Embryonic facial prominence (tissue), 1 donor: ENCODE results near the gene IFNA2.
"Not testable (repeated sequence)": the region's sequence is repeated elsewhere in the genome, so short reads cannot be mapped to it uniquely, and the experiment has no call there.

Experiments
- DNase-seq: peaks from one replicate; pipeline ENCODE4 v3.0.0-alpha.2; 2016; ENCODE audit errors: extremely low spot score

IFNA2 gene

DNA sequence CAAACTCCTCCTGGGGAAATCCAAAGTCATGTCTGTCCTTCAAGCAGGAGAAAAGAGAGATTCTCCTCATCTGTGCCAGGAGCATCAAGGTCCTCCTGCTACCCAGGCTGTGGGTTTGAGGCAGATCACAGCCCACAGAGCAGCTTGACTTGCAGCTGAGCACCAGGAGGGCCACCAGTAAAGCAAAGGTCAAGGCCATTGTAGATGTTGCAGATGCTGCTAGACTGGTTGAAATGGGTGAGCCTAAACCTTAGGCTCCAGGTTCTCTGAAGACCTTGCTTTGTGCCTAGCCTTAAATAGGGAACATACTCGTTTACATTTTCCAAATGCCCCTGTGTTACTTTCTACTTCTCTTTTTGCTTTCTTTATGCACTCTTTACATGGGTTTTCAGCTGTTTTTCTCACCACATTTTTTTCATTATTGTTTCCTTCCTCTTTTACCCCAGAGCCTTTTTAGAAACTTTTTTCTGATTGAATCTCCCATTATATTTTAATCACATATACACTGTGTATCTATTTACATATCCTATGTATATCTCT, at the start of gene IFNA2:
IFNA2 (minus strand) TSS at position 268 of the 540 bp plus-strand sequence; CDS start at position 199, 69 bp downstream.
- no peak for DNase-seq

DNA sequence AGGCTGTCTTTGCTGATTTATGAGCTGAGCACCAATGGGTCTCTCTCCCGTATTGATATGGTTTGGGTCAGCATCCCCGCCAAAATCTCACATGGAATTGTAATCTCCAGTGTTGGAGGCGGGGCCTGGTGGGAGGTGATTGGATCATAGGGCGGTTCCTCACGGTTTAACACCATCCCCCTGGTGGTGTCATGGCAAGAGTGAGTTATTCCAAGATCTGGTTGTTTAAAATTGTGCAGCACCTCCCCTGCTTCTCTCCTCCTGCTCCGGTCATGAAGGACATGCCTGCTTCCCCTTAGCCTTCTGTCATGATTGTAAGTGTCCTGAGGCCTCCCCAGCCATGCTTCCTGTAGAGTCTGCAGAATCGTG, 49.8 kb upstream of the IFNA2 start:
- DNase-seq = not testable (repeated sequence)

DNA sequence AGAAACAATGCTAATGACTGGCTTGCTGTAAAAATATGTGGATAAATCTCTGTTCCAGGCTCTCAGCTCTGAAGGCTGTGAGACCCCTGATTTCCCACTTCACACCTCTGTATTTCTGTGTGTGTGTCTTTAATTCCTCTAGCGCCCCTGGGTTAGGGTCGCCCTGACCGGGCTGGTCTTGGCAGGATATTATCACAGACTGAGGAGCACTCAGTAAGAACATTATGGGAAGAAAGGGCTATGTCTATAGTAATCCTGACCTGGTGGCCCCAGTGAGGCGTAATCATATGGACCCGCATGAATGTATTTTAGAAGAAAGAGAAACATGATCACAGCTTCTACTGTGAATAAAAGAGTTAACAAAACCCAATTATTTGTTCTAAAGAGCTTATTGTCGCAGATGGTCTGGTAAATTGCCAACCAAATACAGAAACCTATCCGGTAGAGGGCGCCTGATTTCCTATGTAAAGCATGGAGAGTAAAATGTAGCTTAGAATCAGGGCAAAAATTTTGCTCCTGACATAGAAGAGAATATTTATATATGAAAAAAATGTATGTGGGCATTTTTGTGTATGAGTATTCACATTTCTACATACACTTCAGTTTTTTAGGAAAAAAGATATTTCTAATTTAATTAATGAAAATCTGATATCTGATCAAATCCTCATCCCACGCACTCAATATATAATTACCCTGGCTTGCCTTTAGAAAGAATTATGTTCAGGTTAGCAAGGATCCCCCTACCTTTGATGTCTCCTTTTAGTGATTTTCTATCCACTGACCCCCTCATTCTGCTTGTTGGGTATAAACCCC, 49.2 kb upstream of the IFNA2 start:
- DNase-seq = no peak

DNA sequence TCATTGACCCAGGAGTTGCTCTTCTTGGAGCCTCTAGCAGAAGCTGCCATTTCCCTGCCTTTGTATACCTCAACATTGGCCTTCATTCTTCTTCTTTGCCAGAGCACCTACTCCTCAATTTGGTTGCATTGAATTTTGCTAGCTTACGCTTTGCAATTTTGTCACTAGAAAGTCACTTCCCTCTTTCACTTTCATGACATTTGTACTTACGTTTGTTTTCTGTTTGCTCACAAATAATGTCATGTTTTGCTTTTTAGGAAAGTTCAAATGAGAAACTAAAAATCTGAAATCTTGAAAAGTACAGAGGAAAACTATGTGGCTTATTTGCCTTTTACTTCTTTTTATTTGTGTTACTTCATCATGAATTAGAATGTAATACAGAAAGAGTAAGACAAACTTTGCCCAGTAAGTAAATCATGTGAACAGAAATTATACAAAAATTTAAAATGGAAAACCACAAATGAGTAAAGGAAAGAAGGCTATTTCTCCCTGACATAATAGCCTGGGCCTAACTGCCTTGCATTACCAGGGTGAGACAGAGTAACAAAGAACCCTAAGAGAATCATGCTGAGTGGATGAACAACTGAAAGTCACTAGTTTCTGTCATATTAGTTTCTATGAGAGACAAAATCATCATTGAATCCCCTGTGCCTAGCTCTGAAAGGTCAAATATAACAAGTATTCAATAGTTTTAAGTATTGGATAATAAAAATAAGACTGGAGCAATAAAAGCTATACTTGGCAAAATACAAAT, 47.7 kb upstream of the IFNA2 start:
- DNase-seq = no peak

DNA sequence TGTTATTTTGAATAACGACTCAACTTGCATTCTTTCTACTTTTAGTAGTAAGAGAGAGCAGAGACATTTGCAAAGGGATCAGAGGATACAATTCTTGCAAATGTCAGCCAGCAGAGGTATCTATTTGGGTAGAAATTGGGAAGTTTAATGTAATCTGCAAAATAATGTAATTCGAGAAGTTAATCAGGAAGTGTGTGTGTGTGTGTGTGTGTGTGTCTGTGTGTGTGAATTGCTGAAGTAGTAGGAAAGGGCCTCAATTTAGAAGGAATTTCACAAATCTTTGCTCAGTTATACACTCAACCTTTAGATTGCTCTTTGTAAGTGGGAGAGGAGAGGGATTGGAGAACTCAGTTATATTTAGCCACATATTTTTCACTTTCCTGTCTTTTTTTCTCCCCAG, 44.0 kb upstream of the IFNA2 start:
- DNase-seq = no peak

DNA sequence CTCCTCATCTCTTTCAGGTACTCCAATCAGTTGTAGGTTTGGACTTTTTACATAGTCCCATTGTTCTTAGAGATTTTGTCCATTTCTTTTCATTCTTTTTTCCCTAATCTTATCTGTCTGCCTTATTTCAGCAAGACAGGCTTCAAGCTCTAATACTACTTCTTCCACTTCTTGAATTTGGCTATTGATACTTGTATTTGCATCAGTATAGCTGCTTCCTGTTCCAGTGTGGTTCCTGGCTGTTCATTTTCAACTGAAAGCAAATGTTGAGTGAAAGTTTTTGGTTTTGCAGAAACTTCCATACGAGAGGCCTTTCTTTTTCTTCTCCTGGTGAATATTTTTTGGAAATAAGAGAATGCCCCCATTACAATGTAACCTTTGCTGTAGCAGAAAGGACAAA, 43.0 kb upstream of the IFNA2 start:
- DNase-seq = no peak

DNA sequence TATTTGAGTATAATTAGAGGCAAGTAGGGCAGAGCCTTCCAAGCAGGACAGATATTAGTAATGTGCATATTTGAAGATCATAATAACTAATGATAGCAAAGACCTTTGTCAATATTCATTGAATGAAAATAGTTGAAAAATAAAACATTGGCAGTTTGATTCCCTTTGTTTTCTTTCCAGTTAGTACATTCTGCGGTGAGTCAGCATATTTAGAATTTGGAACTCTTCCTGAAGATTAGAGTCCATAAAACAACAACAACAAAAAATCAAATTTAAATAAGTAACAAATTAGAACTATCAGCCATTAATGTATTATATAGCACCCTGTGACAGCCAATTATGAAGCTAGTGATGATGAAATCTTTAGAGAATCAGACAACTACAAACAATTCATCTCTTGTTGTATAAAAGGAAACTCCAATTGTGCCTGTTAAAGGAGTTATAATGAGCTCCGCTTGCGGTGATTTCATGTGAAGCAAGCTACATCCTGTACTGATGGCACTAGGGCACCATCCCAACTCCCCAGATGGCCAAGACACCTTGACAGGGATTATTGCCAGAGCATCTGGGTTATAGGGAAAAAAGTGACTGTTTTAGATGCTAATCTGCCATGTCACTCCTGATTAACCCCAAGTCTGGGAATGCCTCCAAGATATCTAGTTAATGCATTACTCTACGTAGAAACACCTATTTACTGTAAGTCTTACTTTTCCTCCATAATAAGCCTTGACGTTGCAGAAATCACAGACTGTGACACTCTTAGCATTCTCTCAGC, 30.5 kb upstream of the IFNA2 start:
- DNase-seq = no peak

DNA sequence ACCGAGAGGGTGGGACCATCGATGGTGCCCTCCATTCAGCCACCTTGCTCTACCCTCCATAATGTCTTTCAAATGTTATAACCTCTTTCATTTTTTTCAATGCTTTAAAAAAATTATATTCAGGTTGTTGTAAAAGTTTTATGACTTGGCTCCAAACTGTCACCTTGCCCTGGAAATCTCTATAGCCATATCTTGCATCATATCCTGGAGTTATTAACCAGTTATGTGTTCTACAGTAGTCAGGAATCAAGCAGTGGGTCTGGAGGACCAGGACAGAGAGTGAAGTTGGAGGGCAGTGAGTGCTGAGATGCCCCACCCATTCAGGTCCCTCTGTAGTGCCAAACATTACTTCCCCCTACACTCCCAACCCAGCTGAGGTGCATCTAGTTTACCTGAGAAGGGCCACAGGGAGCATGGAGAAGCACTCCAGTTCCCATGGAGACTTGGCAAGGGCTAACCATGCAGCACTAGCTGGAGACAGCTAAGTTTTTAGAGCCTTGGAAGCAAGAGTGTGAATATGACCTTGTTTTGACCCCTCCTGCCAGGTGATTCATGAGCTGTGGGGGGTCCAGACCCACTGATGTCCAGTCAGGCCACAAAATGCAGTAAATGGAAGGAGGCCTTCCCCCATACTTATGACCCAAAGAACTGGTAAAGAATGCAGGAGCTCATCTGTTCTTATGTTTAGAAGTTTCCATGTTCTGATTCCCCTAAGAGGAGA, 29.2 kb upstream of the IFNA2 start:
- no peak for DNase-seq

DNA sequence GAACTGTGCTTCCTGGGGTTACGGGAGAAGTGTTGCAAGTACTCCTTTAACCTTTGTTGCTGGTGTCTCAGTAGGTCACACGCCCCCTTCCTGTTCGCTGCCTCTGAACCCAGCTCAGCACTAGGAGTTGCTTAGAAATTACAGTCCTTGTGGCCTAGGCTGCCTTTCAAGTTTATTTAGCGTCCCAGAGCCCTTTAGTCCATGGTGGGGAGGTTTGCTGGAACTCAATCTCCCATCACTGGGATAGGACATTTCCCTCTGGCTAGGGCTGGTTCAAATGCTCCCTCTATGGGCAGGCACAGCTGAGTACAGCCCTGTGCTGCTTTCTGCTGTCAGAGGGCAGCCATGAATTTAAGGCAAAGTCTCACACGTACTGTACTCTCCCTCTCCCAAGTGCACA, 28.4 kb upstream of the IFNA2 start:
- DNase-seq = no peak

DNA sequence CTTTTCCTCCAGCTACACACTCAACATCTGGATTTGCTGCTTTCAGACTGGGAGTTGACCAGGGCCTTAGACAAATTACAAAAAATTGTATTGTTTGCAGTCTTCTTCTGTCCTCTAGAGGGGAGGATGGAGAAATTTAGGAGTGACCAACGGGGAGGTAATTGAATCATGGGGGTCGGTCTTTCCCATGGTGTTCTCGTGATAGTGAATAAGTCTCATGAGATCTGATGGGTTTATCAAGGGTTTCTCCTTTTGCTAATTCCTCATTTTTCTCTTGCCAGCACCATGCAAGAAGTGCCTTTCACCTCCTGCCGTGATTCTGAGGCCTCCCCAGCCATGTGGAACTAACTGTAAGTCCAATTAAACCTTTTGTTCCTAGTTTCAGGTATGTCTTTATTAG, 28.0 kb upstream of the IFNA2 start:
- DNase-seq = no peak

DNA sequence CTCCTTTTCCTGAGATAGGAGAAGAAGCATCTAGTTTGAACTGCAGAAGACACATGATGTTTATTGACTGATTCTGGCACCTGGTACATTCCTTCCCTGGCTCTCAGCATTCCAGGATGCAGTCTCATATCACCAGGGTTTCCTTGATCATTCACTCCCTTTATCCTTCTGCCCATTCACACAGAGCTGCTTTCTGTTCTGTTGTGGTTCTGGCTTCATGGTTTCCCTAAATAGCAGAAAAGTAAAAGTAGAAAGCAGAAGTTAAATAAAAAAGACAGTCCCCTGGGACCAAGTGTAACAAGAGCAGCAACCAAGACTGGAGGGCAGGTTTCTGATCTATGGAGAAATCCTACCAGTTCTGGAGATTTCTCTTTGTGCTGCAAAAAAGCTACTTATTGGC, 26.9 kb upstream of the IFNA2 start:
- no peak for DNase-seq

DNA sequence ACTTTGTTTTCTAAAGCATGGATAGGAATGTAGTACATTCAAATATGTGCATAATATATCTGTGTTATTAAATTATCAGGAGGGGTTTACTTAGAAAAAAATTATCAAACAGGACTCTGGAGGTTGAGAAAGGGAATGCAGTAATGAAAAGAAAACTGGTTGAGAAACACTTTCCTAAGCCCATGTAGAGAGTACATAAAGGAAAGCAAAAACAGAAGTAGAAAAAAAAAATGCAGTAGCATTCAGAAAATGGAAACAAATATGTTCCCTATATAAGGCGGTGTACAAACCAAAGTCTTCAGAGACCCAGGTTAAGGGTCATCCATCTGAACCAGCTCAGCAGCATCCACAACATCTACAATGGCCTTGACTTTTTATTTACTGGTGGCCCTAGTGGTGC, 23.6 kb upstream of the IFNA2 start, which contains the start of gene IFNA8:
IFNA8 (plus strand) TSS at position 301 of the 400 bp plus-strand sequence; CDS start at position 361, 60 bp downstream.
- no peak for DNase-seq

DNA sequence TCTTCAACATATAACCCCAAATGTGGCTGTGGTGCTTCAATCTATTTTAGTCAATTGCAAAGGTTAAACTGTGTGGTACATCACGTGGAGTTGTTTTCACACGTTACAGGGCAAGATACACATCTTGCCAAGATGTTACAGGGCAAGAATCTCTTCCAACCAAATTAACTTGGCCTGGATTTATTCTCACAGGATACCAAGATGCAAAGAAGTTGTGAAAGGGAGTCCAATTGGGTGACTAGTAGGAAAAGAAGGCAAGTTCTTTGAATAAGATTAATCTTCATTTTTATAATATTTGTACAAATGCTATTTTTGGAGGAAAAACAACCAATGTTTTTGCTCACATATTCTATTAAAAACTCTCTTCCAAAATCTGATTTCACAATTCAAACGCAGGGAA, 18.9 kb upstream of the IFNA2 start:
- DNase-seq = no peak

DNA sequence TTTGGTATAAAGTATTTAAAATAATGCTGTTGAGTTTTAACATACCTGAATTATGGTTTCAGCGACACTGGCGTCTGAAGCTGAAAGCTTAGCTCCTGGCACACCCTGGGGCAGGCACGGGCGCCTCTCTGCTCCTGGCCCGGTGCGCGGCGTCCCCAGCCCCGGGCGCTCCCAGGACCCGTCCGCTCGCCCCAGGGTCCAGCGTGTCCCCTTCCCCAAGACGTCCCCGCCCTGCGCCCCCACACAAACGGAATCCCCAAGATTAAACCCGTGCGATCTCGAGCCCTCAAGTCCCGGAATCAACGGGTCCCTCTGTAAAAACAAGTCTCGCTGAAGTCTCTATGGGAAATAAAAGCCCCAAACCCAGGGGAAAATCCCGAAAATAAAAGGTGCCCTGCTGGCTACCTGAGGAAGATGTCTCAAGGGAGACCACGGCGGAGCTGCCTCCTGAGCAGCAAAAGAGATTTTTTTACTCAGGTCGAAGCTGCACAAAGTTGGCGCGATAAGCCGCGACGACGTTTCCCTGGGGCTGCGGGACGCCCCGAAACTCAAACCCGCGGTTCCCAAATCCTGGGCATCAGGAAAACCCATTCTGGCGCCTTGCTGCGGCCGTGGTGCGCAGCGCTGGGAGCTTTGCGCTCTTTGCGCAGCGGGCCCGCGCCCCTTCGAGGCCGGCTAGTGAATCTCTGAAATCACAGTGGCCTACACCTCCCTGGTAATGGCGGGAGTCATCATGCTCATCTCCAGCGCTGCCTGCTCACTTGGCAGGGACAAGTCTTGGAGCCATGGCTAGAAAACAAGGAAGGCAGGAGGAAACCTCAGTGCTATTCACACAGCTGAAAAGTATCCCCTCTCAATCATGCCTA, 17.4 kb upstream of the IFNA2 start:
- no peak for DNase-seq

DNA sequence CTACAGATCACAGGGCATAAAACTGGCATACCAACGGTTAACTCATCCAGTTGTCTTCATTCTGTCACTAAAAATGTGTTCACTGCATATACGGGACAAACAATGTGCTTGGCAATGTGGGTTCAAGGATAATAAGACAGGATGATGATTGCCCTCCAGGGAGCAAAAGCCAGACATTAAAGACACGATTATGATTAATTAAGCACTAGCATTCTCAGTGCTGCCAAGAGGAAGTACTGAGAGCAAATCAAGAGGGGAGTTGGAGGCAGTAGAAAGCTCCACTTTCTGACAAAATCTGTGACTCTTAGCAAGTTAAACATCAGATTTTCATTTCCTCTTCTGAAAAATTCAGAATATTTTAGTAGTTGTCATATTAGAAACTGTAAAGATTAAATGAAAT, 14.8 kb upstream of the IFNA2 start:
- DNase-seq = no peak

DNA sequence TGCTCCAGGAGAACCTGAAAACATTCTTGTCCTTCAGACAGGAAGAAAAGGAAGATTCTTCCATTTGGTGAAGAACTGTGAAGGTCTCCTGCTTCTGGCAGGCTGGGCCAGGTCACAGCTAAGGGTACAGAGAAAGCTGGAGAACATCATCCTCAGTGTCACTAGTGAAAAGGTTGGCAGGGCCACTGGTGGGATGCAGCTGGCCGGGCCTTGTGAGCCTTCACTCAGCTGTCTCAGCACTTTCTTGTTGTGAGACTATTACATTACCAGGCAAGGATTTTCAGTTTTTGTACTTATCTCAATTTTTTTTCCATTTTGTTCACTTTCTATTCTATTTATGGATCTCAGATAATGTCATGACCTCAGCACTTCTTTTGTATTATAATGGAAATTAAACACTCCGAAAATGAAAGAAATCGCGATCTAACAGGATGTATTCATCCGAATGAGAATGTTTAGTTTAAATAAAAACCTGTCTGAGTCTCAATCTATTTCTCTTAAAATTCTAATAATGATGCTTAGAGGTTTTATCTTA, 13.8 kb upstream of the IFNA2 start:
- DNase-seq = no peak

DNA sequence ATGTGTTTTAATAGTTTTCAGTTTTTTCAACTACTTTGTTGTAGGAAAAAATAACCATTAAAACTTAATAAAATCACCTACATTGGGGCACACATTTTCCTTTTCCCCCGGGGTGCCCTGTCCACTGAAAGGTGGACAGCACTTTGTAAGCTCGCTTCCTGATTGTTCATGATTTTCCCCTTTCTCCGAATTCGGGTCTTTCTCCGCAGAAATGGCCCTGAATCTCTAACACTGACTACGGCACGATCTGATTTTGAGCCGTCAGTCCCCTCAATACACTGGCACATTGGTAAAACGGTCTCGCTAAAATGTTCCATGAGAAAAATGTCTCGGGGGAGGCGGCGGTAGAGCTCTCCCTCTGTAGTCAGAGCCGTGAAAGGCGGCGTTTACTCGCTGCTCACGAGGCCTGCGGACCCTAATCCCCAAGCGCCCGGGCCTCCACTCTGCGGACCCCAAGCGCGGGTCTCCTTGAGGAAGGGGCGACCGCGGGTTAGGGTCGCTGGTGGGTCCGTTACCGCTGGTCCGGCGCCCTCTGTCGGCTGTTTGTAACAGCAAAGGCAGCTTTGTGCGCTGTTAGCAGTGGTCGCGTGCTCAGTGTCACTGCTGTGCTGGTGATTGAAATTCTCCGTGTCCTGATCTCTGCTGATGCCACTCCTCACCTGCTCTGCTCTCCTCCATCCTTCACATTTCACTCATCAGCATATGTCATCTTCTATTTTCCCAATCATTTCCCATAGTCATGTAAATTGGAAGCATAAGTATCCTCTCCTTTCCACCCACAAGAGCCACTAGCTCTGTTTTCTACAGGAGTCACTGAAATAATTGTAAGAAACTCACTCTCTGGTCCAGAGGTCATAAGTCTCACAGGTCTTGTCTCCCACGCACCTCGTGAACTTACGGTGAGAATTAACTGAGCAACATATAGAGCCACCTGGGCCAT, 10.8 kb upstream of the IFNA2 start:
- no peak for DNase-seq

DNA sequence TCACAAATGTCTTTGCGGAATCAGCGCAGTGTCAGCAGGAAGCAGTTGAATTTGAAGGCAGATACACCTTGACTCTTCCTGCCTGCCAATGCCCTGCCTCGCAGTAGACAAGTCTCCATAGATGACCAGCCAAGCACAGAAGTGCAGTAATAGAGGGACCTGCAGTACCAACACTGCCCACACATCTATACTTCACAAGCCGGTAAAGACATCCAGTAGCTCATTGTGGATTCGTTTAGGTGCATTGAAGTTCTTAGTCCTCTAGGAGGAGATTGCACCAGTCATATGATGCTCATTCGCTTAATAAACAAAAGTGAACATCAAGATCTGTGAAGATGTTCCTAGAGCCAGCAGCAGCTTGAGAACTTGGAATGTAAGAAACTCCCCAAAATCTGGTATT, 7.1 kb upstream of the IFNA2 start:
- DNase-seq = no peak

DNA sequence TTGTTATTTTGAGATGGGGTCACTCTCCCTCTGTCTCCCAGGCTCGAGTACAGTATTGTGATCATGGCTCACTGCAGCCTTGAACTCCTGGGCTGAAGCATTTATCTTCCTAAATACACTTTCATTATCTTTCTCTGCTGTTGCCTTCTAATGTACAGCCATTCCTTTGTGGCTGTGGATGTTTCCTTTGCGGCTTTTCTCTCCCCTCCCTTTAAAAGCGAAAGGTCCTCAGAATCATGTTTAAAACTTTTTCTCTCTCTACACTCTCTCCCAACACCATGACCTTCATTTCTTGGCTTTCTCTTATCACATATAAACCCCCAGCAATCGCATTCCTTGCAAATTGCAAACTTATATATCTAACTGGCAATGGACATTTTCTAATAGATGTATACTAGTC, 1.6 kb downstream of the IFNA2 start:
- no peak for DNase-seq
